Measurements from ENCODE around the gene USP49.

USP49 gene

DNA sequence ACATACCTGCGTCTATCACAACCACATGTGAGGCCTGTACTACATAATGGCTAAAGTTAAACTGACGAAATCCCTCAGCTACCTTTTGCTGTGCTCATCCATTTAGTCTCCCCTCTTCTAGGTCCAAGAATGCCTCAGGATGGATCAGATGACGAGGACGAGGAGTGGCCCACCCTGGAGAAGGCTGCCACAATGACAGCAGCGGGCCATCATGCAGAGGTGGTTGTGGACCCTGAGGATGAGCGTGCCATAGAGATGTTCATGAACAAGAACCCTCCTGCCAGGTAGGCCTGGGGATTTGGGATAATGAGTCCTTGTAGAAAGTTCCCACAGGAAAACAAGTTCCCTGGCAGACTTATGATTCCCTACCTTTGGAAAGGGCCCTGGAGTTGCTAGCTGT is 32.1 kb upstream of the USP49 start:
- no peak for DNase-seq

DNA sequence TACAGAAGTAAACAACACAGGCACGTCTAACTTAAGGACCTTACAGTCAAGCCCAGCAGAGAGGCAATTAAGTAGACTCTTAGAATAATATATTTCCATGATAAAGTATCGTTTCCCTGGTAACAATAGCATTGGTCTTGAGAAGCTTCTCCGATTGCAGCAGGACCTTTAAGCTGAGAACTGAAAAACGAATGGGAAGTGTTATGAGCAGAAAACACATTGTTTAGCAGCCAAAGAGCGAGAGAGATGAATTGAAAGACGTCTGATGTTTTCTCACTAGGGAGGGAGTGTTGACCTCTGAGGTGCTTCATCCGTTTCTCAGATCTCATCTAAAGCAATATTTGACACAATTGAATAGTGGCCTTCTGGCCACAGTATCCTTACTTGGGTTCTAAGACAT is 27.0 kb upstream of the USP49 start:
- no peak for DNase-seq

DNA sequence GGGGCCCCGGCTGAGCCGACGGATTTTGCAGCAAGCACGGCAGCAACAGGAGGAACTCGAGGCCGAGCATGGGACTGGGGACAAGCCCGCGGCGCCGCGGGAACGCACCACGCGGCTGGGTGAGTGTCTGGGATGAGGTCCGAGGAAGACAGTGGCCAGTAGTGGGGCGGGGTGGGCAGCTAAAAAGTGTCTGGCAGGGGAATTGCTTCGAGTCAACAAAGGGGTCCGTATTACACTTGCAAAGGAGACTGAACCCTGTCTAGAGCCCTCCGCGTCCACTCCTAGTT is 26.5 kb upstream of the USP49 start:
- DNase-seq: no peak

DNA sequence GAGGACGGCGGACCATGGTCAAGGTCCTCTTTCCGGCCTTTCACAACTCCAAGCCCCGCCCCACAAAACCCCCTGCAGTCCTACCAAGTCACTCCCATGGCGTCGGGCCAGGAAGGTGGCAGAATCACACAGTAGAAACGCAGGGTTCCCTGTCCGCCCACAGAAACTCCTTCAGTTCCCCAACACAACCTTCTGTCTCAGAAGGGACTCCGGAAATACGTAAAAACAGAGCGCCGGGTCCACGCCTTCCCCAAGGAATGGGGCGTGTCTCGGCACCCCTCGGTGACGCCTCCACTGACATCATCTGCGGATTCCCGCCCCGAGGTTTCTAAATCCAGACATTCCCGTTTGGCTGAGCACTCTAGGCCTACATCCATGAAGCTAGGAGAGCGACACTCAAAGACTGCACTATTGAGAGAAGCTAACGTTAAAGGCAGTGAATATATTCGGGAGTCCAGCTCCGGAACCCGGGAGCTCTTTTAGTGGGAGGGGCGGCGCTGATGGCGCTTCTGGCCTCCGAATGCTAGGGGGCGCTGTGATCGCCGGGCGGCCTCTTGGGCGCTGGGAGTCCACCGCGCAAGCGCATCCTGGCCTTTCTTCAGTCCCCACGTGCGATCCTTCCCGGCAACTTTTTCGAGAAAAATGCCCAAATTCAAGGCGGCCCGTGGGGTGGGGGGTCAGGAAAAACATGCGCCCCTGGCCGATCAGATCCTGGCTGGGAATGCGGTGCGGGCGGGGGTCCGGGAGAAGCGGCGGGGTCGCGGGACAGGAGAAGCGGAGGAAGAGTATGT is 25.9 kb upstream of the USP49 start, which contains the start of the genes BYSL and MED20:
Gene BYSL (plus strand): TSS at position 579 of the 791 bp plus-strand sequence. CDS start 64 bp downstream, at position 643.
Gene MED20 (minus strand): TSS at position 219 of the 791 bp plus-strand sequence. CDS start 121 bp downstream, at position 98.
- DNase-seq: peak; percentile 95

DNA sequence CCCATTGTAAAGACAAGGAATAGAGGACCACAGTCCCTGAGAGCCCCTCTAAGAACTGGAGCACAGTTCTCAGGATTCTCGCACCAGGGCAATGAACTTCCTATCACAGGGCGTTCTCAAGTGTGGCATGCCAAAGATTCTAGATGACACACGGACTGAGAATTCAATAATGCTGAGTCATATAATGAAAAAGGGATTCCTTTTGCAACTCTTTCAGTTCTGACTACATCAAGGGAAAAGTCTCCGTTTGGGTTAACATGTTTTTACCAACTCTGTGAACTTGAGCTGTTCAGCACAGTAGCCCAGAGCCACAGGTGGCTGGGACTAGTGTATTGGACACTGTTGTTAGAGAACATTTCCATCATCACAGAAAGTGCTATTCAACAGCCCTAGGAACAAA is 22.4 kb upstream of the USP49 start:
- DNase-seq: no peak

DNA sequence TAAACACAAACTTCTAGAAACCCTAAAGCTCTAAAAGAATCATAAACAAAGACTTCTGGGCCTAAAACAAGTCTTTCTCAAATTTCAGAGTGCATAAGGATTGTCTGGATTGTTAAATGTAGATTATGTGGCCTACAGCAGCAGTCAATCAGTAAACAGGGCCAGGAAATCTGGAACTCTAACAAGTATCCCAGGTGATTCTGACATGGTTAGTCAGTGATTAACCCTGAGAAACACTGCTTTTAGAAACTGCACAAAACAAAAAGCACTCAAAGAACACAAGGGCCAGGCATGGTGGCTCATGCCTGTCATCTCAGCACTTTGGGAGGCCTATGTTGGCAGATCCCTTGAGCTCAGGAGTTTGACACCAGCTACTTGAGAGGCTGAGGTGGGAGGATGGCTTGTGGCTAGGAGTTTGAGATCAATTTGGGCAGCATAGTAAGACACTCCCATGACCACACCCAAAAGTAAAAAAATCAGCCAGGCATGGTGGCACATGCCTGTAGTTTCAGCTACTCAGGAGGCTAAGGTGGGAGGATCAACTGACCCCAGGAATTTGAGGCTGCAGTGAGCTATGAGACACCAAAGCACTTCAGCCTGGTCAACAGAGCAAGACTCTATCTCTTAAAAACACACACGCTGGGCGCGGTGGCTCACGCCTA is 19.8 kb upstream of the USP49 start:
- DNase-seq: no peak

DNA sequence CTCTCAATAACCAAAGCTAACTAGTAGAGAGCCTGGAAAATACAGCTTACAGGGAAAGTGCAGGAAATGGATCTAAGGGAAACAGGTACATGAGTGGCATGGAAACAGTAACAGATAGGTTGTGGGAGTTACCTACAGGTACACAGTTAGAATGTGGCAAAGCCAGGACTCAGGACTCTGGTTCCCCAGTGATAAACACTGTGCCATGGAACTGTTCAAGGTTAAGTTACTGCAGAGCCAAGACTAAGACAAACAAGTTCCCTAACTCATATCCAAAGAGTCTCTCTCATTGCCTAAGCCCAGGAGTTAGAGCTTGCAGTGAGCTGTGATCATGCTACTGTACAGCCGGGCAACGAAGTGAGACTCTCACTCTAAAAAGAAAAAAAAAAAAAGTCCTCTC is 19.2 kb upstream of the USP49 start:
- no peak for DNase-seq

DNA sequence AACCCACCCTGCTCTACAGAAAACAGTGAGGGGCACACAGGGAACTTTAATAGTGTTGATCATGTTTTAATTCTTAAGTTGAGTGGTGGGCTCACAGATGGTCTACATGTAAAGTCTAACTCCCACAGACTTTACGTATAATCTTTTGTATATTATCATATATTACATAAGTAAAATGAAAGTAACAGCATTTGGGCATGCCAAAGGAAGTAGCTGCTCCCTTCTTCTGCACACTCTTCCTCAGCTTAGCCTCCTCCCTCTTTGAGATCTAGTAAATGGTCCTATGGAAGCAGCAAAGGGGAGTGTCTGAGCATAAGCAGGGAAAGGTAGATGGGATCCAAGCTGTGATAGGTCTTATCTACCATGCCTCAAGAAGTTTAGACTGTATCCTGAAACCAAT is 14.6 kb upstream of the USP49 start:
- no peak for DNase-seq

DNA sequence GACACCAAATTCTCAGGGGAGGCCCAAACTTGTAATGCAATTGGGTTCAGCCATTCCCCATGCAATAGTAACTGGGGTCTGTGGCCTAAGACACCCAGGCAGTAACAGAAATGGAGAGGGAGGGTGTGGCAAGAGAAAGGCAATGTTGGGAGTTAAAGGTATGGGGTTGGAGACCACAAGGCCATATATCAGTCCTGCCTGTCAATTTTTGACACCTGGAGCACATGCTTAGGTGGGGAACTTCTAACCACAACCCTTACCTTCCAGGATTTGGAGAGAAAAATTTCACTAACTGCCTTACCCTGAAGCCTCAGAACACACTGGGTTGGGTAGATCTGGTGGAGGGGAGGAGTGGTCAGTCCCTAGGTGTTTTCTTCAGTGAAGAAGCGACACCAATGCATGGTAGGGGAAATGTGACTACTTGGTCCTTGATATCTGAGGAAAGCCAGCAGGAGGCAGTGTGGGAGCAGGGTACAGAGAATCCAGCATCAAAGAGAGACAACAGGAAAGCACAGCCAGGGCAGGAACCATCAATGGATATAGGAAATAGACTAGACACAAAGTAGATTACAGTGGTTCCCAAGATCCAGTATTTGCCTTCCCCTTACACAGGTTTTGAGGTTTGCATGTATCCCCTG is 6.8 kb upstream of the USP49 start:
- no peak for DNase-seq

DNA sequence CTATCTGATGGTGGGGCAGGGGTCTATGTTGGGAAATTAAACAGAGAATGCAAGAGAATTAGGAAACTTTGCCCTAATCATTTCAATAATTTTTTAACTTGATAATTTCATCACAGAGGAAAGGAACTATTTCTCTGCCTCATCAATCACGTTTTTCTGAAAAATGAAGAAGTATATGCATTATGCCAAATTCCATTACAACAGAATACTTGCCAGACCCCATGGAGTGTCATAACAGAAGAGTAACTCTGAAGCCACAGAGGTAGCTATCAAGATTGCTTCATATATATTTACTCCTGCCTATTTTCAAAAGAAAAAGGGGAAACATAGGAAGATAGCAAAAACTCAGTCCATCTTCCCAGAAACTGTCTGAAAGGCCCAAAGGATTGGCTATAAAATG is 5.7 kb upstream of the USP49 start:
- DNase-seq: no peak

DNA sequence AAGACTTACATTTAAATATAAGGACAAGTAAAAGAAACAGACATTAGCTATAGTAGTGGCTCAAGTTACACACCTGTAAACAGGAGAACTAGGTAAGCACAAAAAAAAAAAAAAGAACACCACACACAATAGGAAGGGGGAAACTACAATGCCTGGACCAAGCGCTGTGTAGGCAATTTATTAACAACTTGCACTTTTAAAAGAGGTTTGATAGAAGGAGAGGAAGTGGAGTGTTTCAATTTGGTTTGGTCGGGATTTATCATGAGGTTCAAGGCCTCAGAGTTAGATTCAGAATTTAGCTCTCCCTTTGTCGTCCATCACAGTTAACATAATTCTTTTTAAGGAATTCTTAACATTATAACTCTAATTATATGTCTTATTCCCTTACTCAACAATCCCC is 1.1 kb upstream of the USP49 start:
- DNase-seq: no peak

DNA sequence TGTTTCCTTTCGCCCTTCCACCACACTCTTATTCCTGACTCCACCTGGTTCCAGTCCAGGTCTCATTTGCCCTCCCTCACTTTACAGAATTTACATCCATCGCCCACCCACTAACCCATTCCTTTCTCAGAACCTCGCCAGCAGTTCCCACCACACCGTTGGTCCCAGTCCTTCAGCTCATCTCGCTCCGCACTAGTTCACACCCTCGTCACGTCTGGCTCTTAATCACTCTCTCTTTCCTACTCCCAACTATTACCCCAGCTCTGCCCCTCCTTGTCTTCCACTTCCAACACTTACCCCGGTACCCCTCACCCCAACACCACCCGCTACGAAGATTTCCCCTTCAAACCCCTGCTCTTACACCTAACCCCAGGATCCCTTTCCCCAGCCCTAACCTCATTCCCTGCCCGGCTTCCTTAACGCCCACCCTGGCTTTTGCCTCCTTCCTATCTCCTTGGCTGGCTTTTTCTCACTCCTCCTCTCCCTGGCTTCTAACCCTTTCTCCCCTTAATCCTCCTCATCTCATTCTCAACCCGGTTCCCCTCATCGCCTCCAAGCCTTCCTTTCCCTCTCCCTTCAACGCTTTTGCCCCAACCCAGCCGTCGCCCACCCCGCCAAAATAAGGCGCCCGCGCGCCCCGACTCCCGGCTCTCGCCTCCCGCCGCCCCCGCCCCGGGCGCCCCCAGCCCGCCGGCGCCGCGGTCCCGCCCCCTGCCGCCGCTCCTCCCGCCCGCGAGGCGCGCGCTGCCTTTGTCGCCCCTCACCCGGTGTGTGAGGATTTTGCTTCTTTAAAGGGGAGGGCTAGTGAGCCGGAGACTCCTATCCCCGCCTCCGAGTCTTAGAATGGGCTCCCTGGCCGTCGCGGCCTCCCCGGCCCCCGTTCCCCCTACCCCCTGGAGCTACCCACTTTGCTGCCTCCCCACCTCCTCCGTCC is 542 bp downstream of the USP49 start:
- DNase-seq: peak; percentile 53

DNA sequence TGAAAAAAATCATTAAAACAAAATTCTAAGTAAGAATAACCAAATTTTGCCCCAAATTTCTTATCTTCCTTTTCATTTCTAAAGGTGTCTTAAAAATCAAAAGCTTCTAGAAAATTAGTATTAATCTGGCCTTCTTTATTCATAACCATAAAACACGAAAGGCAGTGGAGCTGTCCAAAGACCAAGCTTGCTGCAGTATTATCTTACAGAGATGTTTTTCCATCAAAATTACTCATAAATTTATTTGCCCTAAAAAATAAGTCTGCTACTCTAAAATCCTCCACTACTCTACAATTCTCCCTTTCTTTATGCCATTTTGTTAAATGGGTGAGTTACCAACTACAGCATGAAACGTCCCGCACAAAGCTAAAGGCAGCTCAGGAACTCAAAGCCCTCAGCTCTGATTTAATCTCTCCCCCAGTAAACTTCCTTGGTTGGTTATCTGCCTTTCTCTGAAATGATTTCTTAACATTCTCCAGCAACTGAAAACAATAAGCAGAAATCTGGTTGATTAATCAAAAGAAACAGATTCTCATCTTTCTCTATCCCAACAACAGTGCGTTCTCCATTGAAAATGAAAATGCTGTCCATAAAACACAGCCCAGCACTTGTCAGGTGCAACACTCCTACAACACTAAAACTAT is 2.1 kb downstream of the USP49 start:
- DNase-seq: peak; percentile 9

DNA sequence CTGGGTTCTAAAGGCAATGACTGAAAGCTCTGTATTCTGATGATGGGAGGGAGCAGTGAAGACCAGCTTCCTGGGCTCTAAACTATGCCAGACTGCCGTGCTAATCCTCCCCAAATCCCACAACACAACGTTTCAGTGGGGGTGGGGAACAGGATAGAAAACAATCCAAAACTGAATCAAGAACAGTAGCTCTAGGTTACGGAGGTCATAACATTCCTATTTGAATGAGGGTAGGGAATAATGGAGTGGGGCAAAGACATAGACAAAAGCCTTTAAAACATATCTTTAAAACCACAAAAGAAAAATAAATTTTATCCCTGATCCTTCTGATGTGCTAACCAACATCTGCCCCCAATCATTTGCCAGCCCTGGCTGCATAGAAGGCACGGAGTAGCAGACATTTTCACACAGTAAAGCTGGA is 7.8 kb downstream of the USP49 start:
- no peak for DNase-seq

DNA sequence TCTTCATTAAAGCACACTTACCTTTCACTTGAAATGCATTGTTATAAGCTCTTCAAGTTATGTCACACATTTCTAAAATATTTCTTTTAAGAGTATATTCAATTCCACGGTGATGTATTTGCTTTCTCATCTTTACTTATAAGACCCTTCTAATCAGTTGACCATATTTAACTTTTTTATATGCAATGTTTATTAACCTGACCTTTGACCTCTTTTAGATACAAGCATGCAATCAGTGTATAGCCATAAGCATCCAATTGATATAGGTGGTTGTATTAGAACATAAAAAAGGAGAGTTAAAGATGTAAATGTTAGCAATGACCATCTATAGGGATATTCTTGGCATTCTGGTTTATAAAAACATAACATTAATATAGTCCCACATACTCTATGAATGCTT is 9.2 kb downstream of the USP49 start:
- no peak for DNase-seq

DNA sequence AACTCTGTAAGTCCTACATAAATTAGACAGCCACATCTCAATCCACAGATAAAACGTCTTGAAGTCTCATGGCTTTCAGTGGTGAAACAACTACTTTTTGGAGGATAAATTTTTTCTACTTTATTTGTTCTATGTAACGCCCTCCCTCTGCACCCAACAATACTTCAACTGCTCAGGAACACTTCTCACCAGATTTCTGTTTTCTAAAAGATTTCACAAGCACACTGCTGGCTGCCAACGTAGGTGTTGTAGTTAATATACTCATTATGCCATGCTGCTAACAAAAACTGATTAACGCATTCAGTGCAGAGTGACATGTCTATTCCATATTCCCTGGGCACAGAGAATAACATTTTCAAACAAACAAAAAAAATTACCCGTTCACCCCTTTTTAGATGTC is 10.2 kb downstream of the USP49 start:
- no peak for DNase-seq

DNA sequence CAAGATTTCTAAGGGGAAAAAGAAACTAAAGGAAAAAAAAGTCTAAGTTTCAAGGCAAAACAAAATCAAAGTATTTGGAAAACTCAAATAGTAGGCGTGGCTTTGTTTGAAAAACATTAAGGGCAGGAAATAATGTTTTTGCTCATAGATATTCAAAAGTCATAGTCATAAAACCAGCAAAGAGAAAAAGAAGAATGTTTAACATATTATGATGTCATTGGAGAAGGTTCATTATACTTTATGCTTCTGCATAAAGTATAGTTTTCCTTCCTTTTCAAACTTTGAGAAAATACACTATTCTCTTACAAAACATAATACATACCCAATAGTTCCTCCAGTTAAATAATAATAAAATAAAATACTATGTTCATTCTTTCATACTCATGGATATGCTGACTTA is 13.7 kb downstream of the USP49 start:
- no peak for DNase-seq

DNA sequence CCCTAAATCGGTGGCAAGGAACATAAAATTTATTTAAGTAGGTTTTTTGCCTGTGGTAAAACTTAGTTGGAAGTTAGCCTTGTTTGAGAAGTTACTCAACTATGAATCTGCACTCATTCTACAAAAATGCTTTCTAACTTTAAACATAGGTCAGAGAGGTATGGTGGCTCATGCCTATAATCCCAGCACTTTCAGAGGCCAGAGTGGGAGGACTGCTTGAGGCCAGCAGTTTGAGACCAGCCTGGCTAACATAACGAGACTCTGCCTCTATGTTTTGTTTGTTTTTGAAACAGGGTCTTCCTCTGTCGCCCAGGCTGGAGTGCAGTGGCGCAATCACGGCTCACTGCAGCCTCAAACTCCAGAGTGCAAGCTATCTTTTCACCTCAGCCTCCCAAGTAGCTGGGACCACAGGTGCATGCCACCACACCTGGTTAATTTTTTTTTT is 16.2 kb downstream of the USP49 start:
- no peak for DNase-seq

DNA sequence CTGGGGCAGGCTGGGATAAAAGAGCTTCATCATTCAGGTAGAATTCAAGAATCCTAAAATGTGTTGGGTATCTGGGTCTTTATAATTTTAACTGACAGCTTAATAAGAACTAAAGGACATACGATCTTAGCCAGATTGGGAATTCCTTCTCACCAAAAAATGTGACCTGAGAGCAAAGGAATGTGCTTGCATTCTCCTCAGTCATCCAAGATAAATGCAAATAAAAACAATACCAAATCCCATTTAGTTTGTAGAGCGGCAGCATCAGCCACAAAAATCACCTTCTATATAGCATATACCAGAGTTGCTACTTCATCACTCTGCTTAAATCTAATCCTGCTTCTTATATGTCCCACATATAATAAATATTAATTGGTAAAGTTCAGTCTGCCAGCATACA is 16.9 kb downstream of the USP49 start:
- DNase-seq: no peak

DNA sequence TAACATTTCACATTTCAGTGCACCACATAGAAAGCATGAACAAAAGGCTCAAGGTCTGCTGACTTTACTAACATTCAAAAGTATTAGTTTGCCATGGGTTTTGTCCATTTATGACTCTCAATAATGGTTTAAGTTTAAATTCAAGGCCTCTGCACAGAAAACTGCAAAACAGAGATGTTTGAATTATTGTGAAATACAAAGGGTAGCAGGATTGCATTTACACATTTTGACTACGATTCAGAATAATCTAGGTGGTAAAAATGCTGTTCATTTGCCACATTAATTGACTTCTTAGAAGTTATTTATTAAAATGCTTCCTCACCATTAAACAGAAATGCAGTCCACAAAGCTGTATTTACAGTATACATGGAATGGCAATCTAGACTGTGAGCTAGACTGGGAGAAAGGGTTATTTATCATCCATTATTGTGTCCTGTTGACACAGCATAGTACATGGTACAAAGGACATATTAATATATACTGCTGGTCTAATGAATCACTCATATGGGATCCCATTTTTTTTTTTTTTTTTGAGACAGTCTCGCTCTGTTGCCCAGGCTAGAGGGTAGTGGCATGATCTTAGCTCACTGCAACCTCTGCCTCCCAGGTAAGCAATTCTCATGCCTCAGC is 18.0 kb downstream of the USP49 start:
- DNase-seq: no peak

DNA sequence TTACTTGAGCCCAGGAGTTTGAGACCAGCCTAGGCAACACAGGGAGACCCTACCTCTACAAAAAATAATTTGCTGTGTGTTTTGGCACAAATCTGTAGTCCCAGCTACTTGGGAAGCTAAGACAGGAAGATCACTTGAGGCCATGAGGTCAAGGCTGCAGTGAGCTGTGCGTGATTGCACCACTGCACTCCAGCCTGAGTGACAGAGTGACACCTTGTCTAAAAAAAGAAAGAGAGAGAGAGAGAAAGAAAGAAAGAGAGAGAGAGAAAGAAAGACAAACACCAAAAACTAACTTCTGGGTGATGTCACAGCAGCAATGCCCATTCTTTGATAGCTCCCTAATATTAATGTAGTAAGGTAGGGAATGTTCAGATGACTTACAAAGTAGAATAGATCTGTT is 20.4 kb downstream of the USP49 start:
- DNase-seq: no peak

DNA sequence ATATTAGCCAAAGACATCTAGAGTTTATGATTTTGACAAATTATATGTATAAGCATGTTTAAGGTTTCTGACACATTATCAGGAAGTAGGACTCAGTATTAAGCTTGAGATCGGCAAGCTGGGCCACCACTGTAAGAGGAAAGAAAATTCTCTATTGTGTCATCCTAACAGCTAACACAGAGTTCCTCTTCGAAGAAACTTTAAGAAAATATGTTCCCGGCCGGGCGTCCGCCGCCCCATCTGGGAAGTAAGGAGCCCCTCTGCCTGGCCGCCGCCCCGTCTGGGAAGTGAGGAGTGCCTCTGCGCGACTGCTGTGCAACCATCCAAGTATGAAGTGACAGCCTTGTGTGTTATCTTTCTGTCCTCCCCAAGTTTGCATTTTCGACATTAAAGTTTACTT is 23.0 kb downstream of the USP49 start:
- DNase-seq: no peak

All from DMS79 treated with DMSO at 0.1 percent for 48 hours (cell line).